ENCODE data around the gene GRID2.

DNA sequence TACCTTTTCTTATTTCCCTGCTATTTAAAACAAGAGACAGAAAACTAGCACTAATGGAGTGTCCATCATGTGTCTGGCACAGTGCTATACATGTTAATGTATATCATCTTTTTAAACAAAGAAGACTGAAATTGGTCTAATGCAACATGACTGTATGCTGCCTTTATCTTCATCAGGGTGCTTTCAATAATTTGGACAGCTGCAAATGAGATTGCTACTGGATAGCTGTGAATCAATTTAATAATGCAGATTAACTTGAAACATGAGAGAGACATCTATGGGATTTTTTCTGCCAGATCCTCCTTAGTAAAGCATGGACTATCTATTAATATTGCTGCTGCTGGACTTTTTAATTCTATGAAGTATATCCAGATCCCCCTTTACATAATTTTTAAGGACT, 1269.5 kb downstream of the GRID2 start:
- TF ChIP-seq, protein P1, sequence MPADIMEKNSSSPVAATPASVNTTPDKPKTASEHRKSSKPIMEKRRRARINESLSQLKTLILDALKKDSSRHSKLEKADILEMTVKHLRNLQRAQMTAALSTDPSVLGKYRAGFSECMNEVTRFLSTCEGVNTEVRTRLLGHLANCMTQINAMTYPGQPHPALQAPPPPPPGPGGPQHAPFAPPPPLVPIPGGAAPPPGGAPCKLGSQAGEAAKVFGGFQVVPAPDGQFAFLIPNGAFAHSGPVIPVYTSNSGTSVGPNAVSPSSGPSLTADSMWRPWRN (IDR thresholded peaks at IDR 0.05; ENCODE audit: low read depth), result no peak
- TF ChIP-seq NEUROD1 (IDR thresholded peaks at IDR 0.05; ENCODE audit: borderline replicate concordance, low read depth, low read length, partially characterized antibody), result no peak
- TF ChIP-seq BRCA1 (IDR thresholded peaks at IDR 0.05), result no peak
- TF ChIP-seq BRCA1 (CRISPR knock-in tag; IDR thresholded peaks at IDR 0.05), result no peak
- TF ChIP-seq FOXM1 (IDR thresholded peaks at IDR 0.05; ENCODE audit: low read depth), result no peak
- no peak for TF ChIP-seq FOXM1 (CRISPR knock-in tag; IDR thresholded peaks at IDR 0.05; ENCODE audit: low read depth)
- TF ChIP-seq NRF1 (conservative IDR thresholded peaks at IDR 0.05 in 1 of 2, IDR thresholded peaks at IDR 0.05 in 1 of 2), result no peak
- TF ChIP-seq RAD21 (CRISPR knock-in tag; conservative IDR thresholded peaks at IDR 0.05 in 1 of 2, IDR thresholded peaks at IDR 0.05 in 1 of 2), result no peak
- no peak for TF ChIP-seq ZBTB34 (CRISPR knock-in tag; IDR thresholded peaks at IDR 0.05)
- TF ChIP-seq ZBTB7A (IDR thresholded peaks at IDR 0.05; ENCODE audit: borderline replicate concordance, control insufficient read depth, low read depth, low read length), result no peak
- TF ChIP-seq POLR2A (conservative IDR thresholded peaks at IDR 0.05), result no peak
- no peak for TF ChIP-seq LEF1 (IDR thresholded peaks at IDR 0.05)
